ENCODE data around the gene PLXNC1.

PLXNC1 gene

GRCh38 chr12:94133964-94134795, 14.2 kb upstream of the PLXNC1 start:
- peak; percentile 76 for DNase-seq (ENCODE audit: low spot score)

- no peak for DNase-seq (ENCODE audit: low spot score)
Measured at GRCh38 chr12:94135896-94136295, 12.5 kb upstream of the PLXNC1 start.

GRCh38 chr12:94139816-94140215, 8.6 kb upstream of the PLXNC1 start:
- DNase-seq (ENCODE audit: low spot score), result no peak

GRCh38 chr12:94140556-94140955, 7.8 kb upstream of the PLXNC1 start:
- no peak for DNase-seq (ENCODE audit: low spot score)

GRCh38 chr12:94141004-94141764, 7.2 kb upstream of the PLXNC1 start:
- DNase-seq (ENCODE audit: low spot score), result no peak

- DNase-seq (ENCODE audit: low spot score), result no peak
Measured at GRCh38 chr12:94141892-94142291, 6.5 kb upstream of the PLXNC1 start.

- DNase-seq (ENCODE audit: low spot score), result no peak
Measured at GRCh38 chr12:94143438-94143837, 4.9 kb upstream of the PLXNC1 start.

- DNase-seq (ENCODE audit: low spot score), result no peak
Measured at GRCh38 chr12:94143951-94144350, 4.4 kb upstream of the PLXNC1 start.

- DNase-seq (ENCODE audit: low spot score), result no peak
Measured at GRCh38 chr12:94144781-94145180, 3.6 kb upstream of the PLXNC1 start.

- DNase-seq (ENCODE audit: low spot score), result peak; percentile 66
Measured at GRCh38 chr12:94145191-94145983, 3.0 kb upstream of the PLXNC1 start.

- no peak for DNase-seq (ENCODE audit: low spot score)
Measured at GRCh38 chr12:94146166-94146936, 2.0 kb upstream of the PLXNC1 start.

GRCh38 chr12:94147387-94147990, 888 bp upstream of the PLXNC1 start:
- DNase-seq (ENCODE audit: low spot score), result no peak

GRCh38 chr12:94148739-94149118, 352 bp downstream of the PLXNC1 start:
- DNase-seq (ENCODE audit: low spot score), result peak; percentile 73

GRCh38 chr12:94149119-94149780, 873 bp downstream of the PLXNC1 start:
- DNase-seq (ENCODE audit: low spot score), result peak; percentile 76

GRCh38 chr12:94149781-94150239, 1.4 kb downstream of the PLXNC1 start:
- DNase-seq (ENCODE audit: low spot score), result peak; percentile 59

- peak; percentile 29 for DNase-seq (ENCODE audit: low spot score)
Measured at GRCh38 chr12:94150240-94151121, 2.1 kb downstream of the PLXNC1 start.

GRCh38 chr12:94151582-94151981, 3.2 kb downstream of the PLXNC1 start:
- DNase-seq (ENCODE audit: low spot score), result no peak

GRCh38 chr12:94152292-94153078, 4.1 kb downstream of the PLXNC1 start:
- no peak for DNase-seq (ENCODE audit: low spot score)

GRCh38 chr12:94157181-94157580, 8.8 kb downstream of the PLXNC1 start:
- DNase-seq (ENCODE audit: low spot score), result no peak

Data from AG20443 (cell line).